Measurements from ENCODE around the gene RNU2-1. TPM values are rescaled to one million over a fixed set of nuclear protein-coding genes. Genes with fewer than 3 reads are reported as not detected.
"Not testable (repeated sequence)": the region's sequence is repeated elsewhere in the genome, so short reads cannot be mapped to it uniquely, and the experiment has no call there.

RNU2-1 gene
- total RNA-seq (2014; rRNA removed; shearing (Covaris generic)) (not detected in 2 replicates), polyA plus RNA-seq (2016; fragmentation: Nextera tagmentation; extraction: Ambion mirVana) (9.2 and 11.2 TPM in 2 replicates)
- long read RNA-seq, result 0 reads

DNA sequence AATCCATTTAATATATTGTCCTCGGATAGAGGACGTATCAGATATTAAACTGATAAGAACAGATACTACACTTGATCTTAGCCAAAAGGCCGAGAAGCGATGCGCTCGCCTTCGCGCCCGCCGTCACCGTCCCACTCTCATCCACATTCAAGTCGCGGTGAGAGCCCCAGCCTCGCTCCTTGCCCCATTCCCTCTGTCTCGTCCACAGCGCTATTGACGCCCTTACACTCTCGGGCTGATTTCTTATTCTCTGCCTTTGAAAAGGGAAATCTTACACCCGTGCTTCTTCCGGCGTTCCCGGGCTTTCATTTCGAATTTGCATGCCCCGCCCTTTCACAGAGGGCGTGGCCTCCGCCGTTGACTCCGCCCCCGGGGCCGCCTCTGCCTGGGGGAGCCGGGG lies at the start of gene RNU2-1:
TSS of gene RNU2-1 (minus strand) at position 101 of the 400 bp plus-strand sequence.
- not testable (repeated sequence) for H3K4me1 Mint-ChIP-seq; H2AFZ ChIP-seq; H3K27ac ChIP-seq (ENCODE audit: low read depth); H3F3A ChIP-seq (replicated peaks; ENCODE audit: low read depth); H3K36me3 ChIP-seq (ENCODE audit: insufficient read depth); H4K20me1 ChIP-seq (replicated peaks; ENCODE audit: insufficient read depth); H3K4me3 ChIP-seq; H3K4me2 ChIP-seq; H3K27me3 ChIP-seq (ENCODE audit: insufficient read depth); H3K9me3 Mint-ChIP-seq; H3K27me3 Mint-ChIP-seq (ENCODE audit: insufficient read depth, low read depth, poor library complexity); DNase-seq (ENCODE audit: low spot score); H3K9me2 ChIP-seq (ENCODE audit: insufficient read depth); H3K4me1 ChIP-seq (ENCODE audit: insufficient read depth); H3K79me2 ChIP-seq (replicated peaks; ENCODE audit: insufficient read depth); H3K36me3 Mint-ChIP-seq (ENCODE audit: low read depth); ATAC-seq
- peak within 1 kb of the TSS; percentile 56 for H3K4me3 Mint-ChIP-seq
- H3K27ac Mint-ChIP-seq, result peak within 1 kb of the TSS; percentile 88; the same call in 1 of the 2 replicates

DNA sequence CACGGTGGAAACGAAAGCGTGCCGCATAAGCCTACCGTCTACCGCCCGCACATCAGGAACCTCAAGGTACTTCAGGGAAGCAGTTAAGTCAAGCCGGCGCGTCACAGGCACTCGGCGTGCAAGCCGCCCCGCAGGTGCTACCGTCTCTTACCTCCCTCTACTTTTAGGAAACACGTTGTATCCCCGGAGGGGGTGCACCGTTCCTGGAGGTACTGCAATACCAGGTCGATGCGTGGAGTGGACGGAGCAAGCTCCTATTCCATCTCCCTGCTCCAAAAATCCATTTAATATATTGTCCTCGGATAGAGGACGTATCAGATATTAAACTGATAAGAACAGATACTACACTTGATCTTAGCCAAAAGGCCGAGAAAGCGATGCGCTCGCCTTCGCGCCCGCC lies 39.1 kb upstream of the RNU2-1 start:
- not testable (repeated sequence) for H4K20me1 ChIP-seq (replicated peaks; ENCODE audit: insufficient read depth); H3K9me2 ChIP-seq (ENCODE audit: insufficient read depth); H3K9me3 Mint-ChIP-seq; H3F3A ChIP-seq (replicated peaks; ENCODE audit: low read depth); H3K27me3 Mint-ChIP-seq (ENCODE audit: insufficient read depth, low read depth, poor library complexity); H3K4me3 ChIP-seq; H3K4me3 Mint-ChIP-seq; H3K4me2 ChIP-seq; ATAC-seq; H3K4me1 ChIP-seq (ENCODE audit: insufficient read depth); H2AFZ ChIP-seq; H3K36me3 ChIP-seq (ENCODE audit: insufficient read depth); DNase-seq (ENCODE audit: low spot score); H3K36me3 Mint-ChIP-seq (ENCODE audit: low read depth); H3K27me3 ChIP-seq (ENCODE audit: insufficient read depth); H3K27ac ChIP-seq (ENCODE audit: low read depth); H3K79me2 ChIP-seq (replicated peaks; ENCODE audit: insufficient read depth); H3K27ac Mint-ChIP-seq; H3K4me1 Mint-ChIP-seq

- not testable (repeated sequence) for H3K4me1 ChIP-seq (ENCODE audit: insufficient read depth); H3F3A ChIP-seq (replicated peaks; ENCODE audit: low read depth); H3K27me3 ChIP-seq (ENCODE audit: insufficient read depth); DNase-seq (ENCODE audit: low spot score); H3K36me3 ChIP-seq (ENCODE audit: insufficient read depth); H2AFZ ChIP-seq; H3K4me2 ChIP-seq; H3K9me2 ChIP-seq (ENCODE audit: insufficient read depth); H3K27ac Mint-ChIP-seq; H3K9me3 Mint-ChIP-seq; H3K36me3 Mint-ChIP-seq (ENCODE audit: low read depth); H3K27me3 Mint-ChIP-seq (ENCODE audit: insufficient read depth, low read depth, poor library complexity); H3K4me3 ChIP-seq; H4K20me1 ChIP-seq (replicated peaks; ENCODE audit: insufficient read depth); H3K79me2 ChIP-seq (replicated peaks; ENCODE audit: insufficient read depth); H3K4me1 Mint-ChIP-seq; H3K27ac ChIP-seq (ENCODE audit: low read depth); ATAC-seq
- peak; percentile 26; the same call in 1 of the 2 replicates for TF ChIP-seq POLR2AphosphoS5 (IDR thresholded peaks at IDR 0.05; ENCODE audit: low read depth)
- H3K4me3 Mint-ChIP-seq, result peak overlapping the region; percentile 13; the same call in 2 of the 3 replicates
Measured at GRCh38 chr17:43272483-43272882, 38.7 kb upstream of the RNU2-1 start.

- H3K27me3 Mint-ChIP-seq (ENCODE audit: insufficient read depth, low read depth, poor library complexity); H3K36me3 Mint-ChIP-seq (ENCODE audit: low read depth); H3K27me3 ChIP-seq (ENCODE audit: insufficient read depth); H4K20me1 ChIP-seq (replicated peaks; ENCODE audit: insufficient read depth); DNase-seq (ENCODE audit: low spot score); H2AFZ ChIP-seq; H3K4me2 ChIP-seq; H3K4me1 ChIP-seq (ENCODE audit: insufficient read depth); H3K27ac ChIP-seq (ENCODE audit: low read depth); H3F3A ChIP-seq (replicated peaks; ENCODE audit: low read depth); H3K4me1 Mint-ChIP-seq; H3K9me3 Mint-ChIP-seq; H3K27ac Mint-ChIP-seq; H3K9me2 ChIP-seq (ENCODE audit: insufficient read depth); H3K36me3 ChIP-seq (ENCODE audit: insufficient read depth); H3K79me2 ChIP-seq (replicated peaks; ENCODE audit: insufficient read depth); H3K4me3 ChIP-seq; H3K4me3 Mint-ChIP-seq: not testable (repeated sequence)
- ATAC-seq, result peak; percentile 22; the same call in 1 of the 3 replicates
Measured at GRCh38 chr17:43270552-43271504, 37.1 kb upstream of the RNU2-1 start.

DNA sequence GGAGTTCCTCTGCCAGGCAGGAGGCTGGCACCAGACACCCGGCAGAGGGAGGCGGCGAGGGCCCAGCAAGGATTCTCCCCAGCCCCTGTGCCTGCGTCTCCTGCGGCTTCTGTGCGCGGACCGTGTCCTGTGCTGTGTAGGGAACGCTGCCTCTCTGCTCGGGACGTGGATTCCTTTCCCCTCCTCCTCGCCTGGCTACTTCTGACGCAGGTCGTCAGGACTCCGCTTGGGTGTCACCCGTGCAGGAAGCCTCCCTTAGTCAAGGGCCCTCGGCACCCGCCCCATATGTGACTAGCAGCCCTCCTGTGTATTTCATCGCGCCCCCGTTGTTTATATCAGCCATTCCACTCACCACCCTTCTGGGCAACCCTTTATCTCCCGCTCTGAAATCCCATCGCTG lies 12.7 kb upstream of the RNU2-1 start:
- not testable (repeated sequence) for DNase-seq (ENCODE audit: low spot score); H2AFZ ChIP-seq; H3K4me1 Mint-ChIP-seq; H3K4me1 ChIP-seq (ENCODE audit: insufficient read depth); H3K79me2 ChIP-seq (replicated peaks; ENCODE audit: insufficient read depth); H3K4me3 Mint-ChIP-seq; H3K27me3 ChIP-seq (ENCODE audit: insufficient read depth); H3K27me3 Mint-ChIP-seq (ENCODE audit: insufficient read depth, low read depth, poor library complexity); H3K36me3 ChIP-seq (ENCODE audit: insufficient read depth); H3F3A ChIP-seq (replicated peaks; ENCODE audit: low read depth); H3K36me3 Mint-ChIP-seq (ENCODE audit: low read depth); ATAC-seq; H3K9me2 ChIP-seq (ENCODE audit: insufficient read depth); H4K20me1 ChIP-seq (replicated peaks; ENCODE audit: insufficient read depth); H3K27ac Mint-ChIP-seq; H3K9me3 Mint-ChIP-seq; H3K27ac ChIP-seq (ENCODE audit: low read depth)
- Histone ChIP-seq H3K4me2 (peak overlapping the region; percentile 75; the same call in 1 of the 2 replicates), H3K4me3 (0 out of 2 replicates have a peak overlapping the region, but pooled peaks have one; percentile 42)

DNA sequence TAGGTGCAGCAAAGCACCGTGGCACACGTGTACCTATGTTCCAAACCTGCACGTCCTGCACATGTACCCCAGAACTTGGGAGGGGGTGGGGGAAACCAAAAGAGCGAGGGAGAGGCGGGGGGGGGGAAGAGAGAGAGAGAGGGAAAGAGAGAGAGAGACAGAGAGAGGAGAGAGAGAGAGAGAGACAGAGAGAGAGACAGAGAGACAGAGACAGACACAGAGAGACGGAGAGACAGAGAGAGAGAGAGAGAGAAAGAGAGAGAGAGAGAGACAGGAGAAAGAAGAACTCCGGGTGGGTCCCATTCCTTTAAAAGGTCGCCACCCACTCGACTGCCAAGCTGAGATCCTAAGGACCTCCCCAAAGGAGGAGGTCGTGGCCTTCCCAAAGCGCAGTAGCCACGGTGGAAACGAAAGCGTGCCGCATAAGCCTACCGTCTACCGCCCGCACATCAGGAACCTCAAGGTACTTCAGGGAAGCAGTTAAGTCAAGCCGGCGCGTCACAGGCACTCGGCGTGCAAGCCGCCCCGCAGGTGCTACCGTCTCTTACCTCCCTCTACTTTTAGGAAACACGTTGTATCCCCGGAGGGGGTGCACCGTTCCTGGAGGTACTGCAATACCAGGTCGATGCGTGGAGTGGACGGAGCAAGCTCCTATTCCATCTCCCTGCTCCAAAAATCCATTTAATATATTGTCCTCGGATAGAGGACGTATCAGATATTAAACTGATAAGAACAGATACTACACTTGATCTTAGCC lies 7.0 kb upstream of the RNU2-1 start:
- not testable (repeated sequence) for DNase-seq (ENCODE audit: low spot score); H4K20me1 ChIP-seq (replicated peaks; ENCODE audit: insufficient read depth); H3K36me3 Mint-ChIP-seq (ENCODE audit: low read depth); H3K27me3 ChIP-seq (ENCODE audit: insufficient read depth); H3K9me3 Mint-ChIP-seq; H3F3A ChIP-seq (replicated peaks; ENCODE audit: low read depth); H3K4me1 Mint-ChIP-seq; H3K79me2 ChIP-seq (replicated peaks; ENCODE audit: insufficient read depth); H3K4me3 Mint-ChIP-seq; H3K4me3 ChIP-seq; H3K27ac ChIP-seq (ENCODE audit: low read depth); H3K4me2 ChIP-seq; H2AFZ ChIP-seq; H3K27ac Mint-ChIP-seq; H3K9me2 ChIP-seq (ENCODE audit: insufficient read depth); H3K36me3 ChIP-seq (ENCODE audit: insufficient read depth); H3K27me3 Mint-ChIP-seq (ENCODE audit: insufficient read depth, low read depth, poor library complexity); H3K4me1 ChIP-seq (ENCODE audit: insufficient read depth)
- ATAC-seq, result peak; percentile 71

Measured in GM23338 (cell line).